ENCODE data around the gene UBTD1.
"Not testable (repeated sequence)": the region's sequence is repeated elsewhere in the genome, so short reads cannot be mapped to it uniquely, and the experiment has no call there.

The UBTD1 gene

GRCh38 chr10:97563337-97563736 is 64.6 kb downstream of the UBTD1 start:
- DNase-seq (ENCODE audit: low read depth): no peak

- DNase-seq (ENCODE audit: low read depth): no peak
Measured at GRCh38 chr10:97564776-97565175, 66.1 kb downstream of the UBTD1 start.

GRCh38 chr10:97566336-97566996 is 67.7 kb downstream of the UBTD1 start:
- no peak for DNase-seq (ENCODE audit: low read depth)

- DNase-seq (ENCODE audit: low read depth): no peak
Measured at GRCh38 chr10:97567891-97568290, 69.2 kb downstream of the UBTD1 start.

- no peak for DNase-seq (ENCODE audit: low read depth)
Measured at GRCh38 chr10:97570146-97570788, 71.5 kb downstream of the UBTD1 start.

GRCh38 chr10:97570789-97571471 is 72.2 kb downstream of the UBTD1 start:
- DNase-seq (ENCODE audit: low read depth): no peak

- DNase-seq (ENCODE audit: low read depth): no peak
Measured at GRCh38 chr10:97571622-97572021, 72.9 kb downstream of the UBTD1 start.

- DNase-seq (ENCODE audit: low read depth): peak; percentile 82
Measured at GRCh38 chr10:97572214-97572989, 73.7 kb downstream of the UBTD1 start, which contains the start of gene ANKRD2. ANKRD2 (plus strand) TSS chr10:97572779; CDS start chr10:97572789, 10 bp downstream.

GRCh38 chr10:97573021-97573420 is 74.3 kb downstream of the UBTD1 start:
- DNase-seq (ENCODE audit: low read depth): peak; percentile 62

- DNase-seq (ENCODE audit: low read depth): no peak
Measured at GRCh38 chr10:97573672-97574071, 74.9 kb downstream of the UBTD1 start.

- DNase-seq (ENCODE audit: low read depth): peak; percentile 94
Measured at GRCh38 chr10:97574374-97575126, 75.8 kb downstream of the UBTD1 start.

GRCh38 chr10:97575127-97575668 is 76.5 kb downstream of the UBTD1 start:
- DNase-seq (ENCODE audit: low read depth): no peak

GRCh38 chr10:97576487-97576886 is 77.8 kb downstream of the UBTD1 start:
- not testable (repeated sequence) for DNase-seq (ENCODE audit: low read depth)

- no peak for DNase-seq (ENCODE audit: low read depth)
Measured at GRCh38 chr10:97577701-97578100, 79.0 kb downstream of the UBTD1 start.

- DNase-seq (ENCODE audit: low read depth): no peak
Measured at GRCh38 chr10:97578171-97578844, 79.6 kb downstream of the UBTD1 start.

GRCh38 chr10:97580421-97581367 is 82.0 kb downstream of the UBTD1 start:
- no peak for DNase-seq (ENCODE audit: low read depth)

- no peak for DNase-seq (ENCODE audit: low read depth)
Measured at GRCh38 chr10:97582169-97582568, 83.4 kb downstream of the UBTD1 start.

- no peak for DNase-seq (ENCODE audit: low read depth)
Measured at GRCh38 chr10:97583476-97583875, 84.8 kb downstream of the UBTD1 start.

- peak; percentile 84 for DNase-seq (ENCODE audit: low read depth)
Measured at GRCh38 chr10:97584060-97584797, 85.5 kb downstream of the UBTD1 start, which contains the start of gene HOGA1. HOGA1 (plus strand) TSS chr10:97584389; CDS start chr10:97584704, 315 bp downstream.
